HCT116 (cell line): ENCODE measurements around the gene TMEM52B. TPM values are rescaled to one million over a fixed set of nuclear protein-coding genes. Genes with fewer than 3 reads are reported as not detected.

ENCODE experiments used
- ATAC-seq: fragments of 200-7000 bp; cut with Tn5 transposase; 2 replicates; pipeline ENCODE4 v1.9.1; 2020; ENCODE audit warnings: mild to moderate bottlenecking, moderate library complexity
- BruUV-seq: library from RNA; stranded (reverse); fragments of 400-500 nt; replicated peaks from 2 replicates; lab custom pipeline; 2021; lab: Mats Ljungman, UMichigan
- CTCF ChIA-PET: fragments of 300-600 bp; sonication (Branson Sonifier 250); formaldehyde crosslinking; loops from one replicate; lab custom pipeline; 2021; ENCODE audit warnings: antibody characterized with exemption; lab: Charles Lee
- POLR2A ChIA-PET: fragments of 300-600, 350-600 bp; sonication (Branson Sonifier 250); formaldehyde crosslinking; loops from one replicate; lab custom pipeline; 2021; ENCODE audit warnings: antibody characterized with exemption; lab: Charles Lee
- RAD21 ChIA-PET, 2 experiments: fragments of 300-600 bp; sonication (Branson Sonifier 250); formaldehyde crosslinking; loops; one replicate each; lab custom pipeline; 2023; ENCODE audit warnings: low total read pairs in 2 of 2; ENCODE audit not compliant: uncharacterized antibody in 2 of 2, unreplicated experiment in 2 of 2, low non-redundant PET in 1 of 2; lab: Charles Lee
- DNase-seq: peaks from one replicate; pipeline ENCODE4 v3.0.0-alpha.2; 2010; ENCODE audit warnings: low read depth, low spot score
- H2AFZ ChIP-seq: fragments of 200-600 bp; shearing (Covaris generic), sonication (generic); 2 replicates; pipeline ENCODE4 v1.6.1; 2017; ENCODE audit warnings: low read depth, mixed run types, mixed read lengths, antibody characterized with exemption, low read length; ENCODE audit not compliant: poor library complexity, severe bottlenecking
- H3K27ac ChIP-seq: 2 replicates; pipeline ENCODE4 v1.5.1; 2012; ENCODE audit warnings: low read depth, low read length
- H3K27me3 ChIP-seq: fragments of 200-600 bp; sonication (generic); 2 replicates; pipeline ENCODE4 v1.6.1; 2016; ENCODE audit warnings: mixed run types, low read length, mixed read lengths; ENCODE audit not compliant: insufficient read depth
- H3K36me3 ChIP-seq, 2 experiments: fragments of 200-500 bp in 1 of 2; fragments of 200-600 bp in 1 of 2; sonication (Bioruptor generic) in 1 of 2; sonication (generic) in 1 of 2; 2 replicates each; pipeline versions ENCODE4 v1.5.1 to v1.6.1; 2014 to 2016; ENCODE audit warnings: low read length in 2 of 2, inconsistent platforms in 1 of 2, mixed read lengths in 1 of 2, mixed run types in 1 of 2; ENCODE audit not compliant: insufficient read depth in 2 of 2, control insufficient read depth in 1 of 2
- H3K4me1 ChIP-seq, 2 experiments: fragments of 200-600 bp in 1 of 2; sonication (generic) in 1 of 2; 2 replicates each; pipeline versions ENCODE4 v1.5.1 to v1.6.1; 2012 to 2017; ENCODE audit warnings: low read length in 2 of 2, inconsistent platforms in 1 of 2, mild to moderate bottlenecking in 1 of 2, mixed read lengths in 1 of 2, mixed run types in 1 of 2, moderate library complexity in 1 of 2; ENCODE audit not compliant: insufficient read depth in 2 of 2, control insufficient read depth in 1 of 2
- H3K4me2 ChIP-seq: fragments of 200-600 bp; sonication (generic); 2 replicates; pipeline ENCODE4 v1.6.1; 2017; ENCODE audit warnings: mixed run types, low read length, mixed read lengths
- H3K4me3 ChIP-seq, 2 experiments: fragments of 200-600 bp in 1 of 2; sonication (generic) in 1 of 2; replicated peaks in 1 of 2; 2 replicates each; pipeline ENCODE4 v1.5.1; 2011 to 2016; ENCODE audit warnings: low read length in 2 of 2, control low read depth in 1 of 2, low read depth in 1 of 2, mild to moderate bottlenecking in 1 of 2, mixed read lengths in 1 of 2, mixed run types in 1 of 2
- H3K79me2 ChIP-seq: fragments of 200-600 bp; sonication (generic); 2 replicates; pipeline ENCODE4 v1.6.1; 2017; ENCODE audit warnings: mild to moderate bottlenecking, mixed run types, low read length, moderate library complexity, mixed read lengths; ENCODE audit not compliant: insufficient read depth
- H3K9ac ChIP-seq: fragments of 200-600 bp; sonication (generic); 2 replicates; pipeline ENCODE4 v1.6.1; 2016; ENCODE audit warnings: low read length, mixed read lengths
- H3K9me2 ChIP-seq: fragments of 200-600 bp; sonication (generic), shearing (Covaris generic); 2 replicates; pipeline ENCODE4 v1.6.1; 2017; ENCODE audit warnings: mixed run types, mild to moderate bottlenecking, moderate library complexity; ENCODE audit not compliant: insufficient read depth
- H3K9me3 ChIP-seq, 2 experiments: fragments of 200-500 bp in 1 of 2; fragments of 200-600 bp in 1 of 2; sonication (Bioruptor generic) in 1 of 2; sonication (generic) in 1 of 2; 2 replicates each; pipeline ENCODE4 v1.6.1; 2014 to 2017; ENCODE audit warnings: low read length in 2 of 2, mixed read lengths in 2 of 2, inconsistent platforms in 1 of 2, low read depth in 1 of 2, mild to moderate bottlenecking in 1 of 2, mixed run types in 1 of 2, moderate library complexity in 1 of 2; ENCODE audit not compliant: control insufficient read depth in 1 of 2, insufficient read depth in 1 of 2
- H4K20me1 ChIP-seq: fragments of 200-600 bp; sonication (generic), shearing (Covaris generic); 2 replicates; pipeline ENCODE4 v1.6.1; 2017; ENCODE audit warnings: mixed run types, mild to moderate bottlenecking, moderate library complexity; ENCODE audit not compliant: insufficient read depth
- CBX3 ChIP-seq: IDR thresholded peaks from 2 replicates; pipeline ENCODE4 v1.6.1; 2012; ENCODE audit warnings: low read depth
- EGR1 ChIP-seq: IDR thresholded peaks from 2 replicates; pipeline ENCODE4 v1.6.1; 2012; ENCODE audit warnings: low read depth
- JUND ChIP-seq: IDR thresholded peaks from 2 replicates; pipeline ENCODE4 v1.6.1; 2012
- MAX ChIP-seq: IDR thresholded peaks from 2 replicates; pipeline ENCODE4 v1.6.1; 2012
- POLR2AphosphoS5 ChIP-seq: IDR thresholded peaks from 2 replicates; pipeline ENCODE4 v1.6.1; 2011; ENCODE audit warnings: mild to moderate bottlenecking, low read depth, low read length, moderate library complexity
- RAD21 ChIP-seq: IDR thresholded peaks from 2 replicates; pipeline ENCODE4 v1.6.1; 2012; ENCODE audit warnings: low read depth, mild to moderate bottlenecking
- REST ChIP-seq: IDR thresholded peaks from 2 replicates; pipeline ENCODE4 v1.6.1; 2012; ENCODE audit warnings: low read depth
- SP1 ChIP-seq: IDR thresholded peaks from 2 replicates; pipeline ENCODE4 v1.6.1; 2012; ENCODE audit warnings: low read depth
- SRF ChIP-seq: IDR thresholded peaks from 2 replicates; pipeline ENCODE4 v1.6.1; 2012; ENCODE audit warnings: low read depth
- ZBTB33 ChIP-seq: IDR thresholded peaks from 2 replicates; pipeline ENCODE4 v1.6.1; 2011; ENCODE audit warnings: mild to moderate bottlenecking, low read length, moderate library complexity; ENCODE audit not compliant: insufficient replicate concordance; ENCODE audit errors: extremely low read depth
- intact Hi-C: fragments of 100-400 bp; cut with micrococcal nuclease; formaldehyde crosslinking; loops from 2 replicates; pipeline ENCODE4 v1.10.0; 2022
- total RNA-seq: library from RNA; stranded (reverse); gene quantifications from one replicate; pipeline ENCODE4 v1.2.1, GENCODE V29; 2021; ENCODE audit not compliant: unreplicated experiment

Gene TMEM52B
- total RNA-seq, 1 experiment from 2014 or later, result not detected

- Histone ChIP-seq H3K9ac (no peak overlapping the region), H3K4me1 (no peaks in the 10 kb centered on the region), H2AFZ (no peak overlapping the region), H3K27me3 (no peaks in the 10 kb centered on the region), H3K27ac (no peak overlapping the region), H3K79me2 (no peaks in the 10 kb centered on the region), H4K20me1 (no peaks in the 10 kb centered on the region), H3K9me2 (no peaks in the 10 kb centered on the region), H3K36me3 (no peaks in the 10 kb centered on the region), H3K4me3 (no peak overlapping the region), H3K9me3 (no peaks in the 10 kb centered on the region), H3K4me2 (no peak overlapping the region)
- intact Hi-C loops, result no loop called here
- ChIA-PET RAD21 (no interaction called here), POLR2A (no interaction called here), CTCF (interaction anchor here (1.2 kb wide), 1 partner anchor 153 kb away, joined by 3 read pairs; the partner anchor contains the start of gene CLEC12B)
- TF ChIP-seq JUND (no peak), ZBTB33 (no peak)
- no peak for DNase-seq
- no peak for ATAC-seq
- no TSS peak for BruUV-seq
Measured at GRCh38 chr12:10163084-10163483, 15.7 kb upstream of the TMEM52B start.

- no peak for ATAC-seq
- ChIA-PET POLR2A (no interaction called here), CTCF (interaction anchor here (1.1 to 1.2 kb wide), 2 partner anchors 9 to 12 kb away, joined by 3 to 5 read pairs; no protein-coding TSS in a partner anchor)
Measured at GRCh38 chr12:10165421-10165820, 13.4 kb upstream of the TMEM52B start.

More at GRCh38 chr12:10165421-10165820, 13.4 kb upstream of the TMEM52B start:
- no peak overlapping the region for H3K27ac ChIP-seq
- BruUV-seq, result no TSS peak
- H4K20me1 ChIP-seq, result no peaks in the 10 kb centered on the region
- no peak overlapping the region for H2AFZ ChIP-seq
- DNase-seq, result no peak
- H3K27me3 ChIP-seq, result no peaks in the 10 kb centered on the region
- no peak overlapping the region for H3K9ac ChIP-seq
- H3K36me3 ChIP-seq, result no peaks in the 10 kb centered on the region
- no peak for TF ChIP-seq RAD21
- TF ChIP-seq EGR1, result no peak
- no peak for TF ChIP-seq CBX3
- no peak for TF ChIP-seq MAX
- no peak for TF ChIP-seq SRF
- no peak for TF ChIP-seq POLR2AphosphoS5
- no peak for TF ChIP-seq REST
- no peak for TF ChIP-seq SP1
- RAD21 ChIA-PET, result no interaction called here
- H3K4me2 ChIP-seq, result no peak overlapping the region
- no peaks in the 10 kb centered on the region for H3K9me2 ChIP-seq
- no peaks in the 10 kb centered on the region for H3K9me3 ChIP-seq
- H3K4me3 ChIP-seq, result no peak overlapping the region
- H3K79me2 ChIP-seq, result no peaks in the 10 kb centered on the region
- intact Hi-C loops, result no loop called here
- no peaks in the 10 kb centered on the region for H3K4me1 ChIP-seq
